Measurements from ENCODE around the gene DPP8.

DNA sequence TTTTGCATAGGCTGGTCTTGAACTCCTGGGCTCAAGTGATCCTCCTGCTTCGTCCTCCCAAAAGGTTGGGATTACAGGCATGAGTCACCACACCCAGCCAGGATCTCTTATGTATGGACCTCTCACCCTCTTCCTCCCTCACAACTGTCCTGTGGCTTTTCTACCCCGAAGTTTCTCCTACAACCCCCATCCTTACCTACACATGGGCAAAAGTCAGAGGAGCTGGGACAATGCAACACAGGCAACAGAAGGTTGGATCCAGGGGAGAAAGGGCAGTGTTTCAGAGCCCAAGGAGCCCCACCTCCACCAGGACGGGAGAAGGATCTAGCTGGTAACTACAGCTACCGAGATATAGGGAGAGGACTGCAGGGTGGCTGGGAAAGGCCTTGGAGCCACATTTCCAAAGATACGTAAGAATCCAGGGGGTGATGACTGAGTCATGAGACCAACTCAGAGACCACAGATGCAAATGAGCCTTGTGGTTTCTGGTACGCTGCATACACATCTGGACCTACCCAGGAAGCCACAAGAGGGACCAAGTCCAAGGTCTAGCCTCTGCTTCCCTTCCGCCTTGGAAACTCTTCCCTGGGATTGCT is 108.4 kb downstream of the DPP8 start:
- TF ChIP-seq, protein P1, sequence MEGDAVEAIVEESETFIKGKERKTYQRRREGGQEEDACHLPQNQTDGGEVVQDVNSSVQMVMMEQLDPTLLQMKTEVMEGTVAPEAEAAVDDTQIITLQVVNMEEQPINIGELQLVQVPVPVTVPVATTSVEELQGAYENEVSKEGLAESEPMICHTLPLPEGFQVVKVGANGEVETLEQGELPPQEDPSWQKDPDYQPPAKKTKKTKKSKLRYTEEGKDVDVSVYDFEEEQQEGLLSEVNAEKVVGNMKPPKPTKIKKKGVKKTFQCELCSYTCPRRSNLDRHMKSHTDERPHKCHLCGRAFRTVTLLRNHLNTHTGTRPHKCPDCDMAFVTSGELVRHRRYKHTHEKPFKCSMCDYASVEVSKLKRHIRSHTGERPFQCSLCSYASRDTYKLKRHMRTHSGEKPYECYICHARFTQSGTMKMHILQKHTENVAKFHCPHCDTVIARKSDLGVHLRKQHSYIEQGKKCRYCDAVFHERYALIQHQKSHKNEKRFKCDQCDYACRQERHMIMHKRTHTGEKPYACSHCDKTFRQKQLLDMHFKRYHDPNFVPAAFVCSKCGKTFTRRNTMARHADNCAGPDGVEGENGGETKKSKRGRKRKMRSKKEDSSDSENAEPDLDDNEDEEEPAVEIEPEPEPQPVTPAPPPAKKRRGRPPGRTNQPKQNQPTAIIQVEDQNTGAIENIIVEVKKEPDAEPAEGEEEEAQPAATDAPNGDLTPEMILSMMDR (IDR thresholded peaks at IDR 0.05; ENCODE audit: low read depth, low read length), result no peak
- TF ChIP-seq EZH2phosphoT487 (IDR thresholded peaks at IDR 0.05; ENCODE audit: low read depth), result no peak
